GM10248 (cell line): Measurements from ENCODE around the gene GRK2.
"Not testable (repeated sequence)": the region's sequence is repeated elsewhere in the genome, so short reads cannot be mapped to it uniquely, and the experiment has no call there.

Source experiments
- CTCF ChIA-PET: fragments of 300-600 bp; sonication (Branson Sonifier 250); formaldehyde crosslinking; extraction: SDS; loops from one replicate; lab custom pipeline; 2021; ENCODE audit warnings: antibody characterized with exemption; lab: Yijun Ruan, JAX
- POLR2A ChIA-PET: fragments of 350-650 bp; sonication (Branson Sonifier 250); formaldehyde crosslinking; extraction: SDS; loops from one replicate; lab custom pipeline; 2020; ENCODE audit warnings: antibody characterized with exemption; lab: Yijun Ruan, JAX
- DNase-seq: peaks from one replicate; pipeline ENCODE4 v3.0.0; 2012; ENCODE audit errors: extremely low spot score
- CTCF ChIP-seq: IDR thresholded peaks from 2 replicates; pipeline ENCODE4 v1.5.1; 2012; ENCODE audit warnings: mild to moderate bottlenecking, low read depth; ENCODE audit errors: extremely low read depth, missing control alignments, control extremely low read depth

GRK2 gene

DNA sequence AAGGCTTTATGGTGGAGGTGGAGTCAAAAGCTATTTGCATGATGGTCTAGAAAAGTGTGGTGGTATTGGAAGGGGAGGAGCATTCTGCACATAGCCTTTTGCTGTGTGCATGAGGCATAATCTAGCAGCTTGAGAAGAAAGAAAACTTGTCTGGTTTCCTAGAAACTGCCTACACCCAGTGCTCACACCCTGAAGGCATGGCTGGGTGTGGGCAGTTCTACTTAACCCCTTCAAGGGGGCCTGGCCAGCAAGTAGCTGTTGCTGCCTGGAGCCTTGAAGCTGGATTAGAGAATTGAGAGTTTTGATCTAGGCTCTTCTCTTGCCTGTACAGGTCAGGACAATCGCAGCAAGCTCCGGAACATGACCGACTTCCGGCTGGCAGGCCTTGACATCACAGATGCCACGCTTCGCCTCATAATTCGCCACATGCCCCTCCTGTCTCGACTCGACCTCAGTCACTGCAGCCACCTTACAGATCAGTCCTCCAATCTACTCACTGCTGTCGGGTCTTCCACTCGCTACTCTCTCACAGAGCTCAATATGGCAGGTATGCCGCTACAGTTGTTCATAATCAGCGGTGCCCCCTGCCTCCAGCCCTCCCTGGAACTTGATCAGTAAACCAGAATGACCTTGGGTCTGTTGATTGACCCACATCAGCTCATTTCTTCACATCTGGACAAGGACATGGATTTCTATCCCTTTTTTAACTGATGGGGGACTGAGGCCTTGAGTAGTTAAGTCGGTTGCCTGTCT is 12.2 kb upstream of the GRK2 start:
- no peak for DNase-seq
- CTCF ChIA-PET: interaction anchor here (0.8 to 13.7 kb wide), 11 partner anchors 9 to 201 kb away, joined by 3 to 118 read pairs (median 8); partner anchors contain the start of gene GRK2
- no peak for TF ChIP-seq CTCF
- POLR2A ChIA-PET: no interaction called here

- CTCF ChIA-PET: interaction anchor here (1.4 to 13.7 kb wide), 7 partner anchors 8 to 172 kb away, joined by 3 to 118 read pairs (median 8); no protein-coding TSS in a partner anchor
- POLR2A ChIA-PET: no interaction called here
- DNase-seq: no peak
- TF ChIP-seq CTCF: no peak
Observed at GRCh38 chr11:67254798-67255197, 11.5 kb upstream of the GRK2 start.

DNA sequence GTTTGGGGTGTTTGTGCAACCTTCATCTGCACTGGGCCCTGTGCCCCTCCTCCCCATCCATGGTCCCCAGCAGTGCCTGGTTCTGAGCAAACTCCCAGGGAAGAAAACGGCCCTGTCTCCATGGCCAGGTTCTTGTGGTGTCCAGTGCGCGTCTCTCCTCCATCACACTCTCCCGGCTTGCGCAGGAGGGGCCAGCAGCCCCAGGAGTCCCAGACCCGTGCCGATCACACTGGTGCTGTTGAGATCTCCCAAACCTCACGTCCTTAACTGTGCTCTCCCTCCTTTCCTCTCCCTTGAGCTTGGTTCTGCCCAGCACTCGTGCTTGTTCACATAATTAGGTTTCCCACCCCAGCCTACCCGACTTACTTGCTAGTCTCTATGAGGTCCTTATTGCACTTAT is 10.9 kb upstream of the GRK2 start:
- POLR2A ChIA-PET: no interaction called here

GRCh38 chr11:67255864-67256263 is 10.4 kb upstream of the GRK2 start:
- POLR2A ChIA-PET: no interaction called here
- CTCF ChIA-PET: interaction anchor here (3.4 to 13.7 kb wide), 2 partner anchors 7 to 11 kb away, joined by 8 to 118 read pairs; no protein-coding TSS in a partner anchor
- no peak for DNase-seq
- no peak for TF ChIP-seq CTCF

More for the DNA sequence above, 10.9 kb upstream of the GRK2 start:
- DNase-seq: no peak
- TF ChIP-seq CTCF: no peak
- CTCF ChIA-PET: interaction anchor here (2.4 to 13.7 kb wide), 3 partner anchors 8 to 63 kb away, joined by 8 to 118 read pairs (median 15); no protein-coding TSS in a partner anchor

- TF ChIP-seq CTCF: no peak
- no peak for DNase-seq
- POLR2A ChIA-PET: no interaction called here
- CTCF ChIA-PET: interaction anchor here (3.4 to 13.7 kb wide), 2 partner anchors 7 to 12 kb away, joined by 8 to 118 read pairs; no protein-coding TSS in a partner anchor
Observed at GRCh38 chr11:67256477-67257135, 9.7 kb upstream of the GRK2 start.

DNA sequence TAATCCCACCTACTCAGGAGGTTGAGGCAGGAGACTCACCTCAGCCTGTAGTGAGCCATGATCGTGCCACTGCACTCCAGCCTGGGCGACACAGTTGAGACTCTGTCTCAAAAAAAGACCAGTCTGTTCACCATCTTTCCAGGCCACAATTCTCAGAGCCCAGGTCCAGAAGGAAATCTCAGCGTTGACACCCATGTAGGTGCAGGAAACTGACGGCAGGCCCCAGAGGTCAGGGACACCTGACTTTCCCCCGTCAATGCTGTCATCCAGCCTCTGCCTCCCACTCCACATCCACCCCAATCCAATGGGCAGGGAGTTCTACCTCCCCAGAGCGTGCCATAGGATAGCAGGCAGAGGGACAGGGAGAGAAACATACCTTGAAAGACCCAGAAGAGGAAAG is 5.9 kb upstream of the GRK2 start:
- ChIA-PET POLR2A (no interaction called here), CTCF (interaction anchor here (0.7 to 1.1 kb wide), 2 partner anchors 57 to 122 kb away, joined by 3 read pairs; no protein-coding TSS in a partner anchor)
- DNase-seq: no peak
- TF ChIP-seq CTCF: no peak

DNA sequence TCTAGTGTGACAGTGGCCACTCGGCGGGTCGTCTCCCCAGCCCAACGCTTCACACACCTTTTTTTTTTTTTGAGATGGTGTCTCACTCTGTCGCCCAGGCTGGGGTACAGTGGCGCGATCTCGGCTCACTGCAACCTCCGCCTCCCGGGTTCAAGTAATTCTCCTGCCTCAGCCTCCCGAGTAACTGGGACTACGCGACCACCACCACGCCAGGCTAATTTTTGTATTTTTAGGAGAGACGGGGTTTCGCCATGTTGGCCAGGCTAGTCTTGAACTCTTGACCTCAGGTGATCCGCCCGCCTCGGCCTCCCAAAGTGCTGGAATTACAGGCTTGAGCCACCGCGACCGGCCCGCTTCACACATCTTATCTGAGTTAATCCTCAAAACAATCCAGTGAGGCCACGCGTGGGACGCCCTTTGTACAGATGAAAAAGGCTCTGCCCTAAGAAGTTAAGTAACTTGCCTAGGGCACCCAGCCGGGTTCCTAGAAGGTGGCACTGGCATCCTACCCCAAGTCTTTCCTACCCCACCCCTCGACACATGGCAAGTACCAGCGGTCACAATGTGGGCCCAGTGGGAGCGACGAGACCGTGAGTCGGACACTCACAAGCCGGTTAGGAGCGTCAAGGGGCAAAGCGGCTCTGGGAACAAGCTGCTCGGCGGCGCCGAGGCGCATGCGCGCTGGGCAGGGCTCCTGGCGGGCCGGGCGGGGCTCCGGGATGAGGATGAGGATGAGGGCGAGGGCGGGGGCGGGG is 5.2 kb upstream of the GRK2 start:
- ChIA-PET CTCF (interaction anchor here (1.0 to 4.9 kb wide), 18 partner anchors 9 to 209 kb away, joined by 3 to 124 read pairs (median 10); partner anchors contain the start of gene KDM2A), POLR2A (interaction anchor here (0.6 to 1.8 kb wide), 2 partner anchors 21 to 131 kb away, joined by 3 to 12 read pairs; no protein-coding TSS in a partner anchor)
- DNase-seq: not testable (repeated sequence)
